Fibroblast of the aortic adventitia (primary cell): Measurements from ENCODE around the gene PRKCH. TPM values are rescaled to one million over a fixed set of nuclear protein-coding genes. Genes with fewer than 3 reads are reported as not detected.

Experiments
- DNase-seq: peaks from one replicate; pipeline ENCODE4 v3.0.0-alpha.2; 2010; ENCODE audit warnings: low read depth
- H3K4me3 ChIP-seq: 2 replicates; pipeline ENCODE4 v1.5.1; 2011; ENCODE audit warnings: low read depth, mild to moderate bottlenecking, control low read depth, low read length, moderate library complexity
- CTCF ChIP-seq: IDR thresholded peaks from 2 replicates; pipeline ENCODE4 v1.5.1; 2011; ENCODE audit warnings: mild to moderate bottlenecking, low read length, control low read depth, inconsistent platforms; ENCODE audit not compliant: insufficient read depth
- total RNA-seq: library from RNA; depleted of rRNA; stranded (reverse); fragments of >200 nt; gene quantifications from 2 replicates; pipeline ENCODE4 v1.2.3, GENCODE V29; 2012; ENCODE audit warnings: low replicate concordance

PRKCH gene
- total RNA-seq, 1 donor = 4.2 TPM

- TF ChIP-seq CTCF = no peak
- no peak for DNase-seq
- no peak overlapping the region for H3K4me3 ChIP-seq
Observed at GRCh38 chr14:61452452-61452851, 131.1 kb downstream of the PRKCH start.

- H3K4me3 ChIP-seq = no peak overlapping the region
- TF ChIP-seq CTCF = no peak
- no peak for DNase-seq
Observed at GRCh38 chr14:61453103-61453767, 131.9 kb downstream of the PRKCH start.

GRCh38 chr14:61454545-61454944 lies 133.2 kb downstream of the PRKCH start:
- DNase-seq = no peak
- H3K4me3 ChIP-seq = no peak overlapping the region
- TF ChIP-seq CTCF = no peak

- no peak for TF ChIP-seq CTCF
- no peak overlapping the region for H3K4me3 ChIP-seq
- DNase-seq = no peak
Observed at GRCh38 chr14:61455351-61455750, 134.0 kb downstream of the PRKCH start.

GRCh38 chr14:61456720-61457119 lies 135.3 kb downstream of the PRKCH start:
- peak; percentile 87 for TF ChIP-seq CTCF
- H3K4me3 ChIP-seq = no peak overlapping the region
- DNase-seq = peak; percentile 83

- no peak overlapping the region for H3K4me3 ChIP-seq
- TF ChIP-seq CTCF = no peak
- DNase-seq = no peak
Observed at GRCh38 chr14:61458766-61459165, 137.4 kb downstream of the PRKCH start.

GRCh38 chr14:61459229-61459628 lies 137.8 kb downstream of the PRKCH start:
- no peak for TF ChIP-seq CTCF
- no peak for DNase-seq
- H3K4me3 ChIP-seq = no peak overlapping the region
